ENCODE data around the gene XPO1. TPM values are rescaled to one million over a fixed set of nuclear protein-coding genes. Genes with fewer than 3 reads are reported as not detected.

The XPO1 gene
- polyA plus RNA-seq, 1 donor from 2014 or later: 494 TPM

GRCh38 chr2:61437170-61437569 lies 101.0 kb downstream of the XPO1 start:
- H3K9me3 ChIP-seq (ENCODE audit: low read length): no peaks in the 10 kb centered on the region
- no peaks in the 10 kb centered on the region for H3K36me3 ChIP-seq (ENCODE audit: insufficient read depth, low read length)
- no peak overlapping the region for H3K4me3 ChIP-seq (ENCODE audit: low read length)
- no peaks in the 10 kb centered on the region for H3K27me3 ChIP-seq (ENCODE audit: insufficient read depth, low read depth, low read length)
- no peaks in the 10 kb centered on the region for H3F3A ChIP-seq (ENCODE audit: insufficient read depth, low read length, poor library complexity, severe bottlenecking)
- H2AFZ ChIP-seq (ENCODE audit: low read depth, low read length): no peak overlapping the region
- no peak overlapping the region for H3K9ac ChIP-seq (ENCODE audit: low read length)
- no peak overlapping the region for H3K4me2 ChIP-seq (ENCODE audit: low read length)
- H3K79me2 ChIP-seq (replicated peaks; ENCODE audit: insufficient read depth, low read length): peaks cover 70% of the 10 kb centered on the region
- TF ChIP-seq MXI1 (conservative IDR thresholded peaks at IDR 0.05; ENCODE audit: poor library complexity, severe bottlenecking): no peak
- no peak for TF ChIP-seq CTCF (IDR thresholded peaks at IDR 0.05; ENCODE audit: poor library complexity, severe bottlenecking)
- no peak for TF ChIP-seq EP300 (conservative IDR thresholded peaks at IDR 0.05; ENCODE audit: poor library complexity, severe bottlenecking)
- H3K9me2 ChIP-seq (ENCODE audit: insufficient read depth, low read length): no peaks in the 10 kb centered on the region
- H3K27ac ChIP-seq (ENCODE audit: low read length): no peak overlapping the region
- H4K20me1 ChIP-seq (ENCODE audit: insufficient read depth): no peaks in the 10 kb centered on the region

- Histone ChIP-seq H3K4me2 (ENCODE audit: low read length) (no peak overlapping the region), H3K27me3 (ENCODE audit: insufficient read depth, low read depth, low read length) (no peaks in the 10 kb centered on the region), H3K36me3 (ENCODE audit: insufficient read depth, low read length) (no peaks in the 10 kb centered on the region), H3F3A (ENCODE audit: insufficient read depth, low read length, poor library complexity, severe bottlenecking) (no peaks in the 10 kb centered on the region), H4K20me1 (ENCODE audit: insufficient read depth) (no peaks in the 10 kb centered on the region), H3K9ac (ENCODE audit: low read length) (no peak overlapping the region), H3K27ac (ENCODE audit: low read length) (no peak overlapping the region), H3K9me3 (ENCODE audit: low read length) (no peaks in the 10 kb centered on the region), H3K79me2 (replicated peaks; ENCODE audit: insufficient read depth, low read length) (peaks cover 66% of the 10 kb centered on the region), H2AFZ (ENCODE audit: low read depth, low read length) (no peak overlapping the region), H3K9me2 (ENCODE audit: insufficient read depth, low read length) (no peaks in the 10 kb centered on the region), H3K4me3 (ENCODE audit: low read length) (no peak overlapping the region)
- no peak for TF ChIP-seq TAF1 (IDR thresholded peaks at IDR 0.05; ENCODE audit: low read depth)
- TF ChIP-seq EP300 (conservative IDR thresholded peaks at IDR 0.05; ENCODE audit: poor library complexity, severe bottlenecking): no peak
- no peak for TF ChIP-seq POLR2AphosphoS5 (IDR thresholded peaks at IDR 0.05)
- TF ChIP-seq EZH2 (IDR thresholded peaks at IDR 0.05; ENCODE audit: borderline replicate concordance, insufficient read depth, low read length, poor library complexity, severe bottlenecking): no peak
- TF ChIP-seq SMC3 (conservative IDR thresholded peaks at IDR 0.05; ENCODE audit: poor library complexity): no peak
- no peak for TF ChIP-seq REST (IDR thresholded peaks at IDR 0.05; ENCODE audit: borderline replicate concordance)
- no peak for TF ChIP-seq CTCF (IDR thresholded peaks at IDR 0.05; ENCODE audit: poor library complexity, severe bottlenecking)
- TF ChIP-seq RAD21 (conservative IDR thresholded peaks at IDR 0.05): no peak
- TF ChIP-seq MXI1 (conservative IDR thresholded peaks at IDR 0.05; ENCODE audit: poor library complexity, severe bottlenecking): no peak
Measured at GRCh38 chr2:61436092-61436491, 102.1 kb downstream of the XPO1 start.

Data from neural cell (in vitro differentiated cells).